GM23338 (cell line): Measurements from ENCODE around the gene HCN1. TPM values are rescaled to one million over a fixed set of nuclear protein-coding genes. Genes with fewer than 3 reads are reported as not detected.

ENCODE experiments used
- ATAC-seq: fragments of 200-7000 bp; cut with Tn5 transposase; 3 replicates; pipeline ENCODE4 v1.9.1; 2020
- DNase-seq: peaks from one replicate; pipeline ENCODE4 v3.0.0-alpha.2; 2015; ENCODE audit warnings: low spot score
- H2AFZ ChIP-seq: fragments of 200-600 bp; sonication (generic); 2 replicates; pipeline ENCODE4 v1.8.0; 2016; ENCODE audit warnings: antibody characterized with exemption, mild to moderate bottlenecking, moderate library complexity
- H3F3A ChIP-seq: fragments of 200-600 bp; sonication (generic); replicated peaks from 2 replicates; pipeline ENCODE4 v1.8.0; 2017; ENCODE audit warnings: antibody characterized with exemption, mixed run types, low read depth
- H3K27ac ChIP-seq: fragments of 200-600 bp; sonication (generic); 2 replicates; pipeline ENCODE4 v1.6.1; 2016; ENCODE audit warnings: low read depth
- H3K27me3 ChIP-seq: fragments of 200-600 bp; sonication (generic); 2 replicates; pipeline ENCODE4 v1.8.0; 2016; ENCODE audit warnings: mild to moderate bottlenecking, mixed run types, moderate library complexity; ENCODE audit not compliant: insufficient read depth
- H3K36me3 ChIP-seq: fragments of 200-600 bp; sonication (generic); 2 replicates; pipeline ENCODE4 v1.8.0; 2016; ENCODE audit warnings: mild to moderate bottlenecking; ENCODE audit not compliant: insufficient read depth
- H3K4me1 ChIP-seq: fragments of 200-600 bp; sonication (generic); 2 replicates; pipeline ENCODE4 v1.8.0; 2016; ENCODE audit warnings: mild to moderate bottlenecking, moderate library complexity; ENCODE audit not compliant: insufficient read depth
- H3K4me2 ChIP-seq: fragments of 200-600 bp; sonication (generic); 2 replicates; pipeline ENCODE4 v1.7.1; 2017; ENCODE audit warnings: mixed run types
- H3K4me3 ChIP-seq: fragments of 200-600 bp; sonication (generic); 2 replicates; pipeline ENCODE4 v1.6.1; 2016; ENCODE audit warnings: mixed run types
- H3K79me2 ChIP-seq: fragments of 200-600 bp; sonication (generic); replicated peaks from 2 replicates; pipeline ENCODE4 v1.8.0; 2017; ENCODE audit warnings: mild to moderate bottlenecking; ENCODE audit not compliant: insufficient read depth
- H3K9me2 ChIP-seq: fragments of 200-600 bp; sonication (generic); 2 replicates; pipeline ENCODE4 v1.8.0; 2017; ENCODE audit not compliant: insufficient read depth
- H4K20me1 ChIP-seq: fragments of 200-600 bp; sonication (generic); replicated peaks from 2 replicates; pipeline ENCODE4 v1.8.0; 2017; ENCODE audit warnings: mild to moderate bottlenecking; ENCODE audit not compliant: insufficient read depth
- H3K27ac Mint-ChIP-seq: 2 replicates; pipeline ENCODE4 v1.8.0; 2020; ENCODE audit warnings: inconsistent platforms, mild to moderate bottlenecking, moderate library complexity, mixed read lengths
- H3K27me3 Mint-ChIP-seq: 3 replicates; pipeline ENCODE4 v1.8.0; 2022; ENCODE audit warnings: low read depth, mild to moderate bottlenecking, moderate library complexity, mixed read lengths, inconsistent platforms; ENCODE audit not compliant: insufficient read depth, poor library complexity
- H3K36me3 Mint-ChIP-seq: 3 replicates; pipeline ENCODE4 v1.8.0; 2021; ENCODE audit warnings: low read depth, mild to moderate bottlenecking, inconsistent platforms, moderate library complexity, mixed read lengths
- H3K4me1 Mint-ChIP-seq: 3 replicates; pipeline ENCODE4 v1.8.0; 2020; ENCODE audit warnings: mild to moderate bottlenecking, inconsistent platforms, mixed read lengths
- H3K4me3 Mint-ChIP-seq: 3 replicates; pipeline ENCODE4 v1.8.0; 2021; ENCODE audit warnings: moderate library complexity, mild to moderate bottlenecking, inconsistent platforms, mixed read lengths
- H3K9me3 Mint-ChIP-seq: 3 replicates; pipeline ENCODE4 v1.8.0; 2020; ENCODE audit warnings: moderate library complexity, mild to moderate bottlenecking, inconsistent platforms, mixed read lengths
- CREB1 ChIP-seq: fragments of 250-450 bp; sonication (Bioruptor Pico); IDR thresholded peaks from 2 replicates; pipeline ENCODE4 v1.5.0; 2020; ENCODE audit warnings: low read depth, mild to moderate bottlenecking, moderate library complexity
- EZH2 ChIP-seq: fragments of 200-600 bp; sonication (generic); IDR thresholded peaks from one replicate; pipeline ENCODE4 v1.8.0; 2017; ENCODE audit warnings: antibody characterized with exemption, mild to moderate bottlenecking, low read depth; ENCODE audit not compliant: unreplicated experiment
- EZH2phosphoT487 ChIP-seq: fragments of 200-600 bp; sonication (generic); IDR thresholded peaks from one replicate; pipeline ENCODE4 v1.8.1; 2018; ENCODE audit warnings: antibody characterized with exemption; ENCODE audit not compliant: unreplicated experiment
- JUNB ChIP-seq: IDR thresholded peaks from one replicate; pipeline ENCODE4 v1.6.1; 2016; ENCODE audit warnings: antibody characterized with exemption; ENCODE audit not compliant: unreplicated experiment
- NANOG ChIP-seq: IDR thresholded peaks from 2 replicates; pipeline ENCODE4 v1.6.1; 2016; ENCODE audit warnings: antibody characterized with exemption, borderline replicate concordance
- POLR2AphosphoS5 ChIP-seq: IDR thresholded peaks from 2 replicates; pipeline ENCODE4 v1.6.1; 2016; ENCODE audit warnings: antibody characterized with exemption, low read depth
- REST ChIP-seq: IDR thresholded peaks from one replicate; pipeline ENCODE4 v1.6.1; 2018; ENCODE audit warnings: antibody characterized with exemption; ENCODE audit not compliant: unreplicated experiment
- STAT1 ChIP-seq: IDR thresholded peaks from one replicate; pipeline ENCODE4 v1.6.1; 2016; ENCODE audit warnings: antibody characterized with exemption; ENCODE audit not compliant: unreplicated experiment
- ZNF114 ChIP-seq: fragments of 250-450 bp; sonication (Bioruptor Pico); IDR thresholded peaks from 2 replicates; pipeline ENCODE4 v1.5.0; 2020; ENCODE audit warnings: mild to moderate bottlenecking, moderate library complexity
- ZNF331 ChIP-seq: fragments of 250-450 bp; sonication (Bioruptor Pico); IDR thresholded peaks from 2 replicates; pipeline ENCODE4 v1.5.0; 2020; ENCODE audit warnings: low read depth, mild to moderate bottlenecking, moderate library complexity
- polyA plus RNA-seq: library from polyadenylated mRNA; unstranded; fragments of >200 nt; fragmentation: Nextera tagmentation; extraction: Ambion mirVana; gene quantifications from 2 replicates; pipeline ENCODE4 v1.2.1, GENCODE V29; 2016
- total RNA-seq: library from RNA; depleted of rRNA; stranded (reverse); fragments of >200 nt; shearing (Covaris generic); gene quantifications from 2 replicates; pipeline ENCODE4 v1.2.3, GENCODE V29; 2014
- TF ChIP-seq, protein P1 (sequence below): fragments of 250-450 bp; sonication (Bioruptor Pico); IDR thresholded peaks from 2 replicates; pipeline ENCODE4 v1.5.0; 2020; ENCODE audit warnings: mild to moderate bottlenecking, moderate library complexity
- TF ChIP-seq, protein P2 (sequence below), 2 experiments: fragments of 200-600 bp in 1 of 2; sonication (generic) in 1 of 2; conservative IDR thresholded peaks; 2 replicates each; pipeline versions ENCODE4 v1.5.1 to v1.6.1; 2016 to 2017; ENCODE audit warnings: antibody characterized with exemption in 2 of 2, low read depth in 2 of 2, mild to moderate bottlenecking in 2 of 2, moderate library complexity in 1 of 2
- TF ChIP-seq, protein P3 (sequence below): IDR thresholded peaks from 2 replicates; pipeline ENCODE4 v1.6.1; 2016; ENCODE audit warnings: antibody characterized with exemption

HCN1 gene
- total and polyA plus RNA-seq, 2 experiments from 2014 or later: 2.8 to 6.9 TPM

DNA sequence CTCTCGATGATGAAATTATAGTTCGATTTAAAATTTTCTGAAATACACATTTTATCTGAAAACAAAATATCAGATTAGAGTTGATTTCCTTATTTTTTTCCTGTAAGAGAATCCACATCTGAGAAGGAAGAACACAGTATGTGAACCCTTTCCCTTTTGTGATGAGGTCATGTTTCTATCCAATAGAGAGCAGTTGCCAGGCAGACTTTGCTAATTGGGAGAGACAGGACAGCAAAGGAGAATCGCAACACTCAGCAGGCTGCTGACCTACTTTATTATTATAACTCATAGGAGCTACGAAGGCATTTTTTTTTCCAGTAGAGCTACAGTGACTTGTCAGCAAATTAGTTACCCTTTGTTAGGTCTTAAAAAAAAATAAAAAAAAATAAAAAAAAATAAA is 242.1 kb downstream of the HCN1 start:
- no peak overlapping the region for H3K27ac ChIP-seq
- no peaks in the 10 kb centered on the region; the same call in 2 of the 3 replicates for H3K36me3 Mint-ChIP-seq
- TF ChIP-seq, protein P1, sequence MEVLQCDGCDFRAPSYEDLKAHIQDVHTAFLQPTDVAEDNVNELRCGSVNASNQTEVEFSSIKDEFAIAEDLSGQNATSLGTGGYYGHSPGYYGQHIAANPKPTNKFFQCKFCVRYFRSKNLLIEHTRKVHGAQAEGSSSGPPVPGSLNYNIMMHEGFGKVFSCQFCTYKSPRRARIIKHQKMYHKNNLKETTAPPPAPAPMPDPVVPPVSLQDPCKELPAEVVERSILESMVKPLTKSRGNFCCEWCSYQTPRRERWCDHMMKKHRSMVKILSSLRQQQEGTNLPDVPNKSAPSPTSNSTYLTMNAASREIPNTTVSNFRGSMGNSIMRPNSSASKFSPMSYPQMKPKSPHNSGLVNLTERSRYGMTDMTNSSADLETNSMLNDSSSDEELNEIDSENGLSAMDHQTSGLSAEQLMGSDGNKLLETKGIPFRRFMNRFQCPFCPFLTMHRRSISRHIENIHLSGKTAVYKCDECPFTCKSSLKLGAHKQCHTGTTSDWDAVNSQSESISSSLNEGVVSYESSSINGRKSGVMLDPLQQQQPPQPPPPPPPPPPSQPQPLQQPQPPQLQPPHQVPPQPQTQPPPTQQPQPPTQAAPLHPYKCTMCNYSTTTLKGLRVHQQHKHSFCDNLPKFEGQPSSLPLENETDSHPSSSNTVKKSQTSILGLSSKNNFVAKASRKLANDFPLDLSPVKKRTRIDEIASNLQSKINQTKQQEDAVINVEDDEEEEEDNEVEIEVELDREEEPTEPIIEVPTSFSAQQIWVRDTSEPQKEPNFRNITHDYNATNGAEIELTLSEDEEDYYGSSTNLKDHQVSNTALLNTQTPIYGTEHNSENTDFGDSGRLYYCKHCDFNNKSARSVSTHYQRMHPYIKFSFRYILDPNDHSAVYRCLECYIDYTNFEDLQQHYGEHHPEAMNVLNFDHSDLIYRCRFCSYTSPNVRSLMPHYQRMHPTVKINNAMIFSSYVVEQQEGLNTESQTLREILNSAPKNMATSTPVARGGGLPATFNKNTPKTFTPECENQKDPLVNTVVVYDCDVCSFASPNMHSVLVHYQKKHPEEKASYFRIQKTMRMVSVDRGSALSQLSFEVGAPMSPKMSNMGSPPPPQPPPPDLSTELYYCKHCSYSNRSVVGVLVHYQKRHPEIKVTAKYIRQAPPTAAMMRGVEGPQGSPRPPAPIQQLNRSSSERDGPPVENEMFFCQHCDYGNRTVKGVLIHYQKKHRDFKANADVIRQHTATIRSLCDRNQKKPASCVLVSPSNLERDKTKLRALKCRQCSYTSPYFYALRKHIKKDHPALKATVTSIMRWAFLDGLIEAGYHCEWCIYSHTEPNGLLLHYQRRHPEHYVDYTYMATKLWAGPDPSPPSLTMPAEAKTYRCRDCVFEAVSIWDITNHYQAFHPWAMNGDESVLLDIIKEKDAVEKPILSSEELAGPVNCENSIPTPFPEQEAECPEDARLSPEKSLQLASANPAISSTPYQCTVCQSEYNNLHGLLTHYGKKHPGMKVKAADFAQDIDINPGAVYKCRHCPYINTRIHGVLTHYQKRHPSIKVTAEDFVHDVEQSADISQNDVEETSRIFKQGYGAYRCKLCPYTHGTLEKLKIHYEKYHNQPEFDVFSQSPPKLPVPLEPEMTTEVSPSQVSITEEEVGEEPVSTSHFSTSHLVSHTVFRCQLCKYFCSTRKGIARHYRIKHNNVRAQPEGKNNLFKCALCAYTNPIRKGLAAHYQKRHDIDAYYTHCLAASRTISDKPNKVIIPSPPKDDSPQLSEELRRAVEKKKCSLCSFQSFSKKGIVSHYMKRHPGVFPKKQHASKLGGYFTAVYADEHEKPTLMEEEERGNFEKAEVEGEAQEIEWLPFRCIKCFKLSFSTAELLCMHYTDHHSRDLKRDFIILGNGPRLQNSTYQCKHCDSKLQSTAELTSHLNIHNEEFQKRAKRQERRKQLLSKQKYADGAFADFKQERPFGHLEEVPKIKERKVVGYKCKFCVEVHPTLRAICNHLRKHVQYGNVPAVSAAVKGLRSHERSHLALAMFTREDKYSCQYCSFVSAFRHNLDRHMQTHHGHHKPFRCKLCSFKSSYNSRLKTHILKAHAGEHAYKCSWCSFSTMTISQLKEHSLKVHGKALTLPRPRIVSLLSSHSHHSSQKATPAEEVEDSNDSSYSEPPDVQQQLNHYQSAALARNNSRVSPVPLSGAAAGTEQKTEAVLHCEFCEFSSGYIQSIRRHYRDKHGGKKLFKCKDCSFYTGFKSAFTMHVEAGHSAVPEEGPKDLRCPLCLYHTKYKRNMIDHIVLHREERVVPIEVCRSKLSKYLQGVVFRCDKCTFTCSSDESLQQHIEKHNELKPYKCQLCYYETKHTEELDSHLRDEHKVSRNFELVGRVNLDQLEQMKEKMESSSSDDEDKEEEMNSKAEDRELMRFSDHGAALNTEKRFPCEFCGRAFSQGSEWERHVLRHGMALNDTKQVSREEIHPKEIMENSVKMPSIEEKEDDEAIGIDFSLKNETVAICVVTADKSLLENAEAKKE: no peak
- TF ChIP-seq EZH2 (no peak), ZNF331 (CRISPR knock-in tag) (no peak), EZH2phosphoT487 (no peak), NANOG (no peak), CREB1 (no peak), POLR2AphosphoS5 (no peak), JUNB (no peak), STAT1 (no peak), ZNF114 (CRISPR knock-in tag) (no peak), REST (no peak)
- TF ChIP-seq, protein P2, sequence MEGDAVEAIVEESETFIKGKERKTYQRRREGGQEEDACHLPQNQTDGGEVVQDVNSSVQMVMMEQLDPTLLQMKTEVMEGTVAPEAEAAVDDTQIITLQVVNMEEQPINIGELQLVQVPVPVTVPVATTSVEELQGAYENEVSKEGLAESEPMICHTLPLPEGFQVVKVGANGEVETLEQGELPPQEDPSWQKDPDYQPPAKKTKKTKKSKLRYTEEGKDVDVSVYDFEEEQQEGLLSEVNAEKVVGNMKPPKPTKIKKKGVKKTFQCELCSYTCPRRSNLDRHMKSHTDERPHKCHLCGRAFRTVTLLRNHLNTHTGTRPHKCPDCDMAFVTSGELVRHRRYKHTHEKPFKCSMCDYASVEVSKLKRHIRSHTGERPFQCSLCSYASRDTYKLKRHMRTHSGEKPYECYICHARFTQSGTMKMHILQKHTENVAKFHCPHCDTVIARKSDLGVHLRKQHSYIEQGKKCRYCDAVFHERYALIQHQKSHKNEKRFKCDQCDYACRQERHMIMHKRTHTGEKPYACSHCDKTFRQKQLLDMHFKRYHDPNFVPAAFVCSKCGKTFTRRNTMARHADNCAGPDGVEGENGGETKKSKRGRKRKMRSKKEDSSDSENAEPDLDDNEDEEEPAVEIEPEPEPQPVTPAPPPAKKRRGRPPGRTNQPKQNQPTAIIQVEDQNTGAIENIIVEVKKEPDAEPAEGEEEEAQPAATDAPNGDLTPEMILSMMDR (conservative IDR thresholded peaks at IDR 0.05; ENCODE audit: low read depth in 2 of 2): no peak
- TF ChIP-seq, protein P3, sequence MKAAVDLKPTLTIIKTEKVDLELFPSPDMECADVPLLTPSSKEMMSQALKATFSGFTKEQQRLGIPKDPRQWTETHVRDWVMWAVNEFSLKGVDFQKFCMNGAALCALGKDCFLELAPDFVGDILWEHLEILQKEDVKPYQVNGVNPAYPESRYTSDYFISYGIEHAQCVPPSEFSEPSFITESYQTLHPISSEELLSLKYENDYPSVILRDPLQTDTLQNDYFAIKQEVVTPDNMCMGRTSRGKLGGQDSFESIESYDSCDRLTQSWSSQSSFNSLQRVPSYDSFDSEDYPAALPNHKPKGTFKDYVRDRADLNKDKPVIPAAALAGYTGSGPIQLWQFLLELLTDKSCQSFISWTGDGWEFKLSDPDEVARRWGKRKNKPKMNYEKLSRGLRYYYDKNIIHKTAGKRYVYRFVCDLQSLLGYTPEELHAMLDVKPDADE: no peak
- H3K27ac Mint-ChIP-seq: no peak overlapping the region
- H3K4me1 Mint-ChIP-seq: peaks cover 5% of the 10 kb centered on the region; the same call in 2 of the 3 replicates
- H3K4me2 ChIP-seq: no peak overlapping the region
- H4K20me1 ChIP-seq: no peaks in the 10 kb centered on the region
- no peak overlapping the region for H3K4me3 Mint-ChIP-seq
- H3K4me1 ChIP-seq: no peaks in the 10 kb centered on the region
- DNase-seq (peak; percentile 86), ATAC-seq (peak; percentile 99)
- no peaks in the 10 kb centered on the region for H3F3A ChIP-seq
- no peaks in the 10 kb centered on the region for H3K9me3 Mint-ChIP-seq
- no peak overlapping the region for H2AFZ ChIP-seq
- no peaks in the 10 kb centered on the region for H3K79me2 ChIP-seq
- H3K36me3 ChIP-seq: no peaks in the 10 kb centered on the region
- no peaks in the 10 kb centered on the region for H3K27me3 ChIP-seq
- no peak overlapping the region for H3K4me3 ChIP-seq
- H3K9me2 ChIP-seq: no peaks in the 10 kb centered on the region
- H3K27me3 Mint-ChIP-seq: no peaks in the 10 kb centered on the region
